WTC11 (cell line): ENCODE measurements around the gene TSPAN18.

Experiments used
- CBFB ChIP-seq: sonication (generic); formaldehyde crosslinking; IDR thresholded peaks from 2 replicates; pipeline ENCODE4 v1.8.1; 2022; ENCODE audit warnings: mild to moderate bottlenecking, low read depth, missing genetic modification reagents
- CREB1 ChIP-seq: sonication (generic); formaldehyde crosslinking; IDR thresholded peaks from 2 replicates; pipeline ENCODE4 v1.8.0; 2023; ENCODE audit warnings: mild to moderate bottlenecking, missing genetic modification reagents
- SMAD3 ChIP-seq: sonication (generic); formaldehyde crosslinking; IDR thresholded peaks from 2 replicates; pipeline ENCODE4 v1.8.0; 2022; ENCODE audit warnings: missing genetic modification reagents, mild to moderate bottlenecking, borderline replicate concordance
- ZNF138 ChIP-seq: sonication (generic); formaldehyde crosslinking; conservative IDR thresholded peaks from 2 replicates; pipeline ENCODE4 v1.8.1; 2022; ENCODE audit warnings: mild to moderate bottlenecking, moderate library complexity, missing genetic modification reagents
- ZNF232 ChIP-seq: sonication (generic); formaldehyde crosslinking; IDR thresholded peaks from 2 replicates; pipeline ENCODE4 v1.8.0; 2022; ENCODE audit warnings: mild to moderate bottlenecking, missing genetic modification reagents
- ZNF263 ChIP-seq: sonication (generic); formaldehyde crosslinking; IDR thresholded peaks from 2 replicates; pipeline ENCODE4 v1.8.1; 2022; ENCODE audit warnings: low read depth, mild to moderate bottlenecking, moderate library complexity, missing genetic modification reagents
- ZNF423 ChIP-seq: fragments of 250-450 bp; sonication (Bioruptor Pico); IDR thresholded peaks from 2 replicates; pipeline ENCODE4 v2.1.2; 2022; ENCODE audit warnings: mild to moderate bottlenecking, moderate library complexity
- TF ChIP-seq, protein P1 (sequence below): fragments of 250-450 bp; sonication (Bioruptor Pico); IDR thresholded peaks from 2 replicates; pipeline ENCODE4 v1.8.0; 2021; ENCODE audit warnings: mild to moderate bottlenecking
- TF ChIP-seq, protein P2 (sequence below): sonication (generic); formaldehyde crosslinking; IDR thresholded peaks from 2 replicates; pipeline ENCODE4 v1.8.1; 2022; ENCODE audit warnings: low read depth, missing genetic modification reagents, borderline replicate concordance
- TF ChIP-seq, protein P3 (sequence below): fragments of 200-600 bp; IDR thresholded peaks from 2 replicates; pipeline ENCODE4 v1.8.0; 2022; ENCODE audit warnings: antibody characterized with exemption

DNA sequence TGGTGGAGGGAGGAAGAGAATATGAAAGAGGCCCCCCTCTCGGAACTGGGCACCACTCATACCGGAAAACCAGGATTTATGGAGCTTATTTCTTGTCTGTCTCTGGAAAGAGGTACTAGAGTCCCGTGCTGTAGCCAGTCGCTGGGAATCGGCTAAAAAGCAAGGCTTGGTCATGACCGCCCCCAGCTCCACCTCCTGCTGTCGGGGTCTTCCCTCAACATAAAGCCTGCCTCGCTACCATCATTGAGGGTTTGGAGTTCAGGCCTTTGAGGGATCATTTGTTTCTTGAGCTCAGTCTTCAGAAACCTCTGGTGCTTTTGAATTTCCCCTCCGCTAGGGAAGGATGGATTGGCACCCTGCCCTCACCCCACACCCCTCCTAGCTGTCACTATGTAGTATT is 97.1 kb downstream of the TSPAN18 start:
- no peak for TF ChIP-seq ZNF232 (CRISPR knock-in tag)
- no peak for TF ChIP-seq CBFB (CRISPR knock-in tag)
- TF ChIP-seq, protein P1, sequence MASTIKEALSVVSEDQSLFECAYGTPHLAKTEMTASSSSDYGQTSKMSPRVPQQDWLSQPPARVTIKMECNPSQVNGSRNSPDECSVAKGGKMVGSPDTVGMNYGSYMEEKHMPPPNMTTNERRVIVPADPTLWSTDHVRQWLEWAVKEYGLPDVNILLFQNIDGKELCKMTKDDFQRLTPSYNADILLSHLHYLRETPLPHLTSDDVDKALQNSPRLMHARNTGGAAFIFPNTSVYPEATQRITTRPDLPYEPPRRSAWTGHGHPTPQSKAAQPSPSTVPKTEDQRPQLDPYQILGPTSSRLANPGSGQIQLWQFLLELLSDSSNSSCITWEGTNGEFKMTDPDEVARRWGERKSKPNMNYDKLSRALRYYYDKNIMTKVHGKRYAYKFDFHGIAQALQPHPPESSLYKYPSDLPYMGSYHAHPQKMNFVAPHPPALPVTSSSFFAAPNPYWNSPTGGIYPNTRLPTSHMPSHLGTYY (CRISPR knock-in tag) = no peak
- no peak for TF ChIP-seq SMAD3 (CRISPR knock-in tag)
- no peak for TF ChIP-seq ZNF423
- no peak for TF ChIP-seq CREB1 (CRISPR knock-in tag)
- no peak for TF ChIP-seq ZNF138
- TF ChIP-seq, protein P2, sequence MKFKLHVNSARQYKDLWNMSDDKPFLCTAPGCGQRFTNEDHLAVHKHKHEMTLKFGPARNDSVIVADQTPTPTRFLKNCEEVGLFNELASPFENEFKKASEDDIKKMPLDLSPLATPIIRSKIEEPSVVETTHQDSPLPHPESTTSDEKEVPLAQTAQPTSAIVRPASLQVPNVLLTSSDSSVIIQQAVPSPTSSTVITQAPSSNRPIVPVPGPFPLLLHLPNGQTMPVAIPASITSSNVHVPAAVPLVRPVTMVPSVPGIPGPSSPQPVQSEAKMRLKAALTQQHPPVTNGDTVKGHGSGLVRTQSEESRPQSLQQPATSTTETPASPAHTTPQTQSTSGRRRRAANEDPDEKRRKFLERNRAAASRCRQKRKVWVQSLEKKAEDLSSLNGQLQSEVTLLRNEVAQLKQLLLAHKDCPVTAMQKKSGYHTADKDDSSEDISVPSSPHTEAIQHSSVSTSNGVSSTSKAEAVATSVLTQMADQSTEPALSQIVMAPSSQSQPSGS (CRISPR knock-in tag) = no peak
- no peak for TF ChIP-seq ZNF263 (CRISPR knock-in tag)
- TF ChIP-seq, protein P3, sequence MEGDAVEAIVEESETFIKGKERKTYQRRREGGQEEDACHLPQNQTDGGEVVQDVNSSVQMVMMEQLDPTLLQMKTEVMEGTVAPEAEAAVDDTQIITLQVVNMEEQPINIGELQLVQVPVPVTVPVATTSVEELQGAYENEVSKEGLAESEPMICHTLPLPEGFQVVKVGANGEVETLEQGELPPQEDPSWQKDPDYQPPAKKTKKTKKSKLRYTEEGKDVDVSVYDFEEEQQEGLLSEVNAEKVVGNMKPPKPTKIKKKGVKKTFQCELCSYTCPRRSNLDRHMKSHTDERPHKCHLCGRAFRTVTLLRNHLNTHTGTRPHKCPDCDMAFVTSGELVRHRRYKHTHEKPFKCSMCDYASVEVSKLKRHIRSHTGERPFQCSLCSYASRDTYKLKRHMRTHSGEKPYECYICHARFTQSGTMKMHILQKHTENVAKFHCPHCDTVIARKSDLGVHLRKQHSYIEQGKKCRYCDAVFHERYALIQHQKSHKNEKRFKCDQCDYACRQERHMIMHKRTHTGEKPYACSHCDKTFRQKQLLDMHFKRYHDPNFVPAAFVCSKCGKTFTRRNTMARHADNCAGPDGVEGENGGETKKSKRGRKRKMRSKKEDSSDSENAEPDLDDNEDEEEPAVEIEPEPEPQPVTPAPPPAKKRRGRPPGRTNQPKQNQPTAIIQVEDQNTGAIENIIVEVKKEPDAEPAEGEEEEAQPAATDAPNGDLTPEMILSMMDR = no peak
